ENCODE measurements around the gene NLRP9.

Gene NLRP9

GRCh38 chr19:55663846-55664536 lies 74.2 kb downstream of the NLRP9 start:
- H3K9me3 ChIP-seq (ENCODE audit: insufficient read depth, low read length) = no peaks in the 10 kb centered on the region
- TF ChIP-seq ZNF274 (IDR thresholded peaks at IDR 0.05; ENCODE audit: low read depth, low read length) (no peak), SUZ12 (IDR thresholded peaks at IDR 0.05; ENCODE audit: extremely low read depth, insufficient read depth, insufficient read length) (no peak), YY1 (IDR thresholded peaks at IDR 0.05; ENCODE audit: insufficient read depth, insufficient read length) (no peak)
- H3K4me1 ChIP-seq (ENCODE audit: insufficient read depth, insufficient read length) = peaks cover 6% of the 10 kb centered on the region
- peaks cover 89% of the 10 kb centered on the region for H3K36me3 ChIP-seq (ENCODE audit: insufficient read depth, insufficient read length, low read length)
- DNase-seq (ENCODE audit: low read depth, low spot score) = no peak
- H3K9ac ChIP-seq (ENCODE audit: insufficient read length, low read depth) = no peak overlapping the region
- no peak overlapping the region for H3K4me3 ChIP-seq (ENCODE audit: insufficient read length, low read depth)
- H3K27me3 ChIP-seq (ENCODE audit: insufficient read depth, insufficient read length) = no peaks in the 10 kb centered on the region

- H3K4me3 ChIP-seq (ENCODE audit: insufficient read length, low read depth) = no peak overlapping the region
- no peaks in the 10 kb centered on the region for H3K27me3 ChIP-seq (ENCODE audit: insufficient read depth, insufficient read length)
- H3K36me3 ChIP-seq (ENCODE audit: insufficient read depth, insufficient read length, low read length) = peaks cover 89% of the 10 kb centered on the region
- no peak overlapping the region for H3K9ac ChIP-seq (ENCODE audit: insufficient read length, low read depth)
- H3K9me3 ChIP-seq (ENCODE audit: insufficient read depth, low read length) = no peaks in the 10 kb centered on the region
- TF ChIP-seq ZNF274 (IDR thresholded peaks at IDR 0.05; ENCODE audit: low read depth, low read length) = no peak
- TF ChIP-seq YY1 (IDR thresholded peaks at IDR 0.05; ENCODE audit: insufficient read depth, insufficient read length) = no peak
- no peak for TF ChIP-seq SUZ12 (IDR thresholded peaks at IDR 0.05; ENCODE audit: extremely low read depth, insufficient read depth, insufficient read length)
- H3K4me1 ChIP-seq (ENCODE audit: insufficient read depth, insufficient read length) = peaks cover 16% of the 10 kb centered on the region
- DNase-seq (ENCODE audit: low read depth, low spot score) = no peak
Measured at GRCh38 chr19:55661826-55662225, 76.4 kb downstream of the NLRP9 start.

- no peak overlapping the region for H3K9ac ChIP-seq (ENCODE audit: insufficient read length, low read depth)
- H3K4me1 ChIP-seq (ENCODE audit: insufficient read depth, insufficient read length) = peaks cover 13% of the 10 kb centered on the region
- H3K4me3 ChIP-seq (ENCODE audit: insufficient read length, low read depth) = no peak overlapping the region
- no peaks in the 10 kb centered on the region for H3K9me3 ChIP-seq (ENCODE audit: insufficient read depth, low read length)
- H3K27me3 ChIP-seq (ENCODE audit: insufficient read depth, insufficient read length) = no peaks in the 10 kb centered on the region
- peaks cover 89% of the 10 kb centered on the region for H3K36me3 ChIP-seq (ENCODE audit: insufficient read depth, insufficient read length, low read length)
- no peak for DNase-seq (ENCODE audit: low read depth, low spot score)
- no peak for TF ChIP-seq YY1 (IDR thresholded peaks at IDR 0.05; ENCODE audit: insufficient read depth, insufficient read length)
Measured at GRCh38 chr19:55660991-55661390, 77.2 kb downstream of the NLRP9 start.

GRCh38 chr19:55660404-55660803 lies 77.8 kb downstream of the NLRP9 start:
- no peak for DNase-seq (ENCODE audit: low read depth, low spot score)
- TF ChIP-seq ZNF274 (IDR thresholded peaks at IDR 0.05; ENCODE audit: low read depth, low read length) (no peak), YY1 (IDR thresholded peaks at IDR 0.05; ENCODE audit: insufficient read depth, insufficient read length) (no peak), SUZ12 (IDR thresholded peaks at IDR 0.05; ENCODE audit: extremely low read depth, insufficient read depth, insufficient read length) (no peak)
- no peaks in the 10 kb centered on the region for H3K27me3 ChIP-seq (ENCODE audit: insufficient read depth, insufficient read length)
- H3K36me3 ChIP-seq (ENCODE audit: insufficient read depth, insufficient read length, low read length) = peaks cover 91% of the 10 kb centered on the region
- no peak overlapping the region for H3K4me3 ChIP-seq (ENCODE audit: insufficient read length, low read depth)
- peaks cover 13% of the 10 kb centered on the region for H3K4me1 ChIP-seq (ENCODE audit: insufficient read depth, insufficient read length)
- peak overlapping the region; percentile 32 for H3K9ac ChIP-seq (ENCODE audit: insufficient read length, low read depth)
- no peaks in the 10 kb centered on the region for H3K9me3 ChIP-seq (ENCODE audit: insufficient read depth, low read length)

GRCh38 chr19:55659822-55660221 lies 78.4 kb downstream of the NLRP9 start:
- H3K9me3 ChIP-seq (ENCODE audit: insufficient read depth, low read length) = no peaks in the 10 kb centered on the region
- H3K4me1 ChIP-seq (ENCODE audit: insufficient read depth, insufficient read length) = peaks cover 13% of the 10 kb centered on the region
- H3K4me3 ChIP-seq (ENCODE audit: insufficient read length, low read depth) = no peak overlapping the region
- peaks cover 88% of the 10 kb centered on the region for H3K36me3 ChIP-seq (ENCODE audit: insufficient read depth, insufficient read length, low read length)
- H3K27me3 ChIP-seq (ENCODE audit: insufficient read depth, insufficient read length) = no peaks in the 10 kb centered on the region
- TF ChIP-seq SUZ12 (IDR thresholded peaks at IDR 0.05; ENCODE audit: extremely low read depth, insufficient read depth, insufficient read length) (no peak), YY1 (IDR thresholded peaks at IDR 0.05; ENCODE audit: insufficient read depth, insufficient read length) (no peak)
- H3K9ac ChIP-seq (ENCODE audit: insufficient read length, low read depth) = peak overlapping the region; percentile 32
- no peak for DNase-seq (ENCODE audit: low read depth, low spot score)

GRCh38 chr19:55658846-55659459 lies 79.2 kb downstream of the NLRP9 start:
- peaks cover 13% of the 10 kb centered on the region for H3K4me1 ChIP-seq (ENCODE audit: insufficient read depth, insufficient read length)
- H3K9me3 ChIP-seq (ENCODE audit: insufficient read depth, low read length) = no peaks in the 10 kb centered on the region
- H3K4me3 ChIP-seq (ENCODE audit: insufficient read length, low read depth) = no peak overlapping the region
- no peak for DNase-seq (ENCODE audit: low read depth, low spot score)
- H3K36me3 ChIP-seq (ENCODE audit: insufficient read depth, insufficient read length, low read length) = peaks cover 81% of the 10 kb centered on the region
- no peak for TF ChIP-seq SUZ12 (IDR thresholded peaks at IDR 0.05; ENCODE audit: extremely low read depth, insufficient read depth, insufficient read length)
- TF ChIP-seq ZNF274 (IDR thresholded peaks at IDR 0.05; ENCODE audit: low read depth, low read length) = no peak
- TF ChIP-seq YY1 (IDR thresholded peaks at IDR 0.05; ENCODE audit: insufficient read depth, insufficient read length) = no peak
- no peaks in the 10 kb centered on the region for H3K27me3 ChIP-seq (ENCODE audit: insufficient read depth, insufficient read length)
- H3K9ac ChIP-seq (ENCODE audit: insufficient read length, low read depth) = peak overlapping the region; percentile 32

Measured in NT2/D1 (cell line).